Measurements from ENCODE around the gene MAML1. TPM values are rescaled to one million over a fixed set of nuclear protein-coding genes. Genes with fewer than 3 reads are reported as not detected.

Gene MAML1
- total and polyA plus RNA-seq, 2 donors (not counting 1 experiment from before 2014, with no cell fraction given): 12.0 to 50.6 TPM

DNA sequence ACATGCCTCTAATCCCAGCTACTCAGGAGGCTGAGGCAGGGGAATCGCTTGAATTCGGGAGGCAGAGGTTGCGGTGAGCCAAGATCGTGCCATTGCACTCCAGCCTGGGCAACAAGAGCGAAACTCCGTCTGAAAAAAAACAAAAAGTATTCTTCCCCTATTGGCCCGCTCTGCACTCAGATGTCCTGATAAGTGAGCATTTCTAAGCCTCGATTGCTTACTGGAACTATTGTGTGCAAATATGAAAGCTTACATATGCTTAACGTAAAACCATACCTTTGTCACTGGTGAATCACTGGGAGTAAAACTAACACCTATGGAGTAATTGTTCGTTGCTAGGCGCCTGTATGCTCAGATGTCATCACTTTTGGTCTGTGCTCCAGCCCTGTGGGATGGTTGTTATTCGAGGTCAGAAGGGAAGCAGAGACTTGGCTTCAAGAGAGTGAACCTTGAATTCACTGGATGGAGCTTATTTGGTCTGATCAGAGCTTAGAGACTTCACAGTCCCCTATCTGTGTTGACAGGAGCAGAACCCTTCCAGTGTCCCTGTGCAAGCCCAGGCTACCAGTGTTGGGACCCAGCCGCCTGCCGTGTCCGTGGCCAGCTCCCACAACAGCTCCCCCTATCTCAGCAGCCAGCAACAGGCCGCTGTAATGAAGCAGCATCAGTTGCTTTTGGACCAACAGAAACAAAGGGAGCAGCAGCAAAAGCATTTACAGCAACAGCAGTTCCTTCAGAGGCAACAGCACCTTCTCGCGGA is 35.9 kb downstream of the MAML1 start:
- ATAC-seq (ENCODE audit: low read depth) (no peak), DNase-seq (no peak)
- Histone ChIP-seq H3K27me3 (replicated peaks in 1 of 4; ENCODE audit: control extremely low read depth in 1 of 4, control insufficient read depth in 3 of 4, insufficient read depth in 4 of 4, low read length in 3 of 4) (no peaks in the 10 kb centered on the region), H3K9me3 (ENCODE audit: control extremely low read depth in 1 of 3, control insufficient read depth in 2 of 3, insufficient read depth in 1 of 3, low read length in 2 of 3) (no peaks in the 10 kb centered on the region), H3K4me2 (replicated peaks; ENCODE audit: low read depth, low read length, poor library complexity, severe bottlenecking) (no peak overlapping the region), H3K36me3 (replicated peaks in 1 of 2; ENCODE audit: control extremely low read depth in 1 of 2, control insufficient read depth in 1 of 2, extremely low read depth in 1 of 2, insufficient read depth in 2 of 2, low read length in 1 of 2) (peaks cover 3 to 78% of the 10 kb centered on the region in 2 experiments), H4K20me1 (ENCODE audit: control insufficient read depth, insufficient read depth, low read length, poor library complexity, severe bottlenecking) (peaks cover 47% of the 10 kb centered on the region), H3K27ac (ENCODE audit: low read length in 2 of 2) (no peak overlapping the region), H2AFZ (ENCODE audit: insufficient read depth, low read depth, low read length, poor library complexity, severe bottlenecking) (no peak overlapping the region), H3K4me1 (ENCODE audit: control insufficient read depth in 2 of 2, insufficient read depth in 2 of 2, low read length in 2 of 2) (peaks cover 1 to 3% of the 10 kb centered on the region in 2 donors), H3K4me3 (ENCODE audit: control extremely low read depth in 1 of 5, extremely low read depth in 1 of 5, insufficient read depth in 1 of 5, low read depth in 2 of 5, low read length in 4 of 5) (no peak overlapping the region), H3K79me2 (ENCODE audit: control insufficient read depth, insufficient read depth, low read length) (peaks cover 69% of the 10 kb centered on the region), H3K9ac (ENCODE audit: low read length) (no peak overlapping the region)
- H3K4me1 Mint-ChIP-seq: peaks cover 9% of the 10 kb centered on the region
- no peaks in the 10 kb centered on the region for H3K27me3 Mint-ChIP-seq
- ChIA-PET POLR2A (no interaction called here), CTCF (interaction anchor here (0.7 to 1.4 kb wide), 2 partner anchors 11 to 16 kb away, joined by 3 to 5 read pairs; no protein-coding TSS in a partner anchor)
- no peak overlapping the region for H3K27ac Mint-ChIP-seq
- TF ChIP-seq EZH2 (IDR thresholded peaks at IDR 0.05; ENCODE audit: borderline replicate concordance, insufficient read depth, low read depth, low read length, poor library complexity, severe bottlenecking): no peak
- TF ChIP-seq, protein P1, sequence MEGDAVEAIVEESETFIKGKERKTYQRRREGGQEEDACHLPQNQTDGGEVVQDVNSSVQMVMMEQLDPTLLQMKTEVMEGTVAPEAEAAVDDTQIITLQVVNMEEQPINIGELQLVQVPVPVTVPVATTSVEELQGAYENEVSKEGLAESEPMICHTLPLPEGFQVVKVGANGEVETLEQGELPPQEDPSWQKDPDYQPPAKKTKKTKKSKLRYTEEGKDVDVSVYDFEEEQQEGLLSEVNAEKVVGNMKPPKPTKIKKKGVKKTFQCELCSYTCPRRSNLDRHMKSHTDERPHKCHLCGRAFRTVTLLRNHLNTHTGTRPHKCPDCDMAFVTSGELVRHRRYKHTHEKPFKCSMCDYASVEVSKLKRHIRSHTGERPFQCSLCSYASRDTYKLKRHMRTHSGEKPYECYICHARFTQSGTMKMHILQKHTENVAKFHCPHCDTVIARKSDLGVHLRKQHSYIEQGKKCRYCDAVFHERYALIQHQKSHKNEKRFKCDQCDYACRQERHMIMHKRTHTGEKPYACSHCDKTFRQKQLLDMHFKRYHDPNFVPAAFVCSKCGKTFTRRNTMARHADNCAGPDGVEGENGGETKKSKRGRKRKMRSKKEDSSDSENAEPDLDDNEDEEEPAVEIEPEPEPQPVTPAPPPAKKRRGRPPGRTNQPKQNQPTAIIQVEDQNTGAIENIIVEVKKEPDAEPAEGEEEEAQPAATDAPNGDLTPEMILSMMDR (IDR thresholded peaks at IDR 0.05): no peak
- WGBS (ENCODE audit: insufficient coverage): 98% methylated on average over 16 of the region's 18 CpGs
- no peaks in the 10 kb centered on the region for H3K9me3 Mint-ChIP-seq (ENCODE audit: insufficient read depth)
- intact Hi-C loops (cut with micrococcal nuclease): no loop called here
- H3K4me3 Mint-ChIP-seq: no peak overlapping the region

- peaks cover 7% of the 10 kb centered on the region for H3K4me1 Mint-ChIP-seq
- Histone ChIP-seq H3K4me3 (ENCODE audit: control extremely low read depth in 1 of 5, extremely low read depth in 1 of 5, insufficient read depth in 1 of 5, low read depth in 2 of 5, low read length in 4 of 5) (no peak overlapping the region), H3K4me1 (ENCODE audit: control insufficient read depth in 2 of 2, insufficient read depth in 2 of 2, low read length in 2 of 2) (peaks cover 0 to 3% of the 10 kb centered on the region in 2 donors), H3K9me3 (ENCODE audit: control extremely low read depth in 1 of 3, control insufficient read depth in 2 of 3, insufficient read depth in 1 of 3, low read length in 2 of 3) (no peaks in the 10 kb centered on the region), H3K4me2 (replicated peaks; ENCODE audit: low read depth, low read length, poor library complexity, severe bottlenecking) (no peak overlapping the region), H3K27me3 (replicated peaks in 1 of 4; ENCODE audit: control extremely low read depth in 1 of 4, control insufficient read depth in 3 of 4, insufficient read depth in 4 of 4, low read length in 3 of 4) (no peaks in the 10 kb centered on the region), H3K36me3 (replicated peaks in 1 of 2; ENCODE audit: control extremely low read depth in 1 of 2, control insufficient read depth in 1 of 2, extremely low read depth in 1 of 2, insufficient read depth in 2 of 2, low read length in 1 of 2) (peaks cover 3 to 83% of the 10 kb centered on the region in 2 experiments), H3K27ac (ENCODE audit: low read length in 2 of 2) (no peak overlapping the region), H2AFZ (ENCODE audit: insufficient read depth, low read depth, low read length, poor library complexity, severe bottlenecking) (no peak overlapping the region), H4K20me1 (ENCODE audit: control insufficient read depth, insufficient read depth, low read length, poor library complexity, severe bottlenecking) (peaks cover 42% of the 10 kb centered on the region), H3K79me2 (ENCODE audit: control insufficient read depth, insufficient read depth, low read length) (peaks cover 64% of the 10 kb centered on the region), H3K9ac (ENCODE audit: low read length) (no peak overlapping the region)
- no peak overlapping the region for H3K27ac Mint-ChIP-seq
- no peak overlapping the region for H3K4me3 Mint-ChIP-seq
- no peak for TF ChIP-seq EZH2 (IDR thresholded peaks at IDR 0.05; ENCODE audit: borderline replicate concordance, insufficient read depth, low read depth, low read length, poor library complexity, severe bottlenecking)
- TF ChIP-seq, protein P1 (IDR thresholded peaks at IDR 0.05): no peak
- no peak for DNase-seq
- intact Hi-C loops (cut with micrococcal nuclease): no loop called here
- H3K9me3 Mint-ChIP-seq (ENCODE audit: insufficient read depth): no peaks in the 10 kb centered on the region
- ChIA-PET CTCF (no interaction called here), POLR2A (no interaction called here)
- no peak for ATAC-seq (ENCODE audit: low read depth)
- WGBS (ENCODE audit: insufficient coverage): 86% methylated on average over 6 of the region's 6 CpGs
- H3K27me3 Mint-ChIP-seq: no peaks in the 10 kb centered on the region
These were observed 36.6 kb downstream of the MAML1 start for GRCh38 chr5:179769271-179769670.

All from B cell (primary cell).